ENCODE data around the gene HEATR5A.
"Not testable (repeated sequence)": the region's sequence is repeated elsewhere in the genome, so short reads cannot be mapped to it uniquely, and the experiment has no call there.

Gene HEATR5A

GRCh38 chr14:31341280-31341679 is 79.1 kb downstream of the HEATR5A start:
- Histone ChIP-seq H3K36me3 (ENCODE audit: insufficient read depth, low read length) (peaks cover 12% of the 10 kb centered on the region), H3K27me3 (ENCODE audit: control insufficient read depth in 1 of 2, insufficient read depth in 2 of 2, low read length in 2 of 2) (no peaks in the 10 kb centered on the region), H3K4me1 (ENCODE audit: insufficient read depth, low read length) (no peaks in the 10 kb centered on the region), H3K9me3 (ENCODE audit: low read length) (no peaks in the 10 kb centered on the region), H3K27ac (ENCODE audit: low read depth, low read length) (no peak overlapping the region), H3K4me3 (ENCODE audit: low read depth in 1 of 2, low read length in 2 of 2) (no peak overlapping the region), H3K9ac (ENCODE audit: low read length) (no peak overlapping the region)

GRCh38 chr14:31340297-31341063 is 79.9 kb downstream of the HEATR5A start:
- Histone ChIP-seq H3K27ac (ENCODE audit: low read depth, low read length) (no peak overlapping the region), H3K9me3 (ENCODE audit: low read length) (no peaks in the 10 kb centered on the region), H3K4me3 (ENCODE audit: low read depth in 1 of 2, low read length in 2 of 2) (no peak overlapping the region), H3K27me3 (ENCODE audit: control insufficient read depth in 1 of 2, insufficient read depth in 2 of 2, low read length in 2 of 2) (no peaks in the 10 kb centered on the region), H3K4me1 (ENCODE audit: insufficient read depth, low read length) (no peaks in the 10 kb centered on the region), H3K36me3 (ENCODE audit: insufficient read depth, low read length) (peaks cover 12% of the 10 kb centered on the region), H3K9ac (ENCODE audit: low read length) (no peak overlapping the region)

GRCh38 chr14:31339743-31340142 is 80.6 kb downstream of the HEATR5A start:
- peaks cover 12% of the 10 kb centered on the region for H3K36me3 ChIP-seq (ENCODE audit: insufficient read depth, low read length)
- H3K9me3 ChIP-seq (ENCODE audit: low read length), result no peaks in the 10 kb centered on the region
- no peak overlapping the region for H3K9ac ChIP-seq (ENCODE audit: low read length)
- no peaks in the 10 kb centered on the region for H3K4me1 ChIP-seq (ENCODE audit: insufficient read depth, low read length)
- no peak overlapping the region for H3K27ac ChIP-seq (ENCODE audit: low read depth, low read length)
- H3K27me3 ChIP-seq (ENCODE audit: control insufficient read depth in 1 of 2, insufficient read depth in 2 of 2, low read length in 2 of 2), result no peaks in the 10 kb centered on the region
- H3K4me3 ChIP-seq (ENCODE audit: low read depth in 1 of 2, low read length in 2 of 2), result no peak overlapping the region

- Histone ChIP-seq H3K27ac (ENCODE audit: low read depth, low read length) (no peak overlapping the region), H3K36me3 (ENCODE audit: insufficient read depth, low read length) (peaks cover 10% of the 10 kb centered on the region), H3K9me3 (ENCODE audit: low read length) (no peaks in the 10 kb centered on the region), H3K27me3 (ENCODE audit: control insufficient read depth in 1 of 2, insufficient read depth in 2 of 2, low read length in 2 of 2) (no peaks in the 10 kb centered on the region), H3K4me1 (ENCODE audit: insufficient read depth, low read length) (no peaks in the 10 kb centered on the region), H3K4me3 (ENCODE audit: low read depth in 1 of 2, low read length in 2 of 2) (no peak overlapping the region), H3K9ac (ENCODE audit: low read length) (no peak overlapping the region)
Observed at GRCh38 chr14:31337331-31337730, 83.0 kb downstream of the HEATR5A start.

- Histone ChIP-seq H3K27ac (ENCODE audit: low read depth, low read length) (no peak overlapping the region), H3K36me3 (ENCODE audit: insufficient read depth, low read length) (peaks cover 15% of the 10 kb centered on the region), H3K27me3 (ENCODE audit: control insufficient read depth in 1 of 2, insufficient read depth in 2 of 2, low read length in 2 of 2) (no peaks in the 10 kb centered on the region), H3K9ac (ENCODE audit: low read length) (no peak overlapping the region), H3K4me3 (ENCODE audit: low read depth in 1 of 2, low read length in 2 of 2) (no peak overlapping the region), H3K9me3 (ENCODE audit: low read length) (no peaks in the 10 kb centered on the region), H3K4me1 (ENCODE audit: insufficient read depth, low read length) (no peaks in the 10 kb centered on the region)
Observed at GRCh38 chr14:31336646-31337045, 83.7 kb downstream of the HEATR5A start.

GRCh38 chr14:31331395-31331794 is 89.0 kb downstream of the HEATR5A start:
- H3K4me1 ChIP-seq (ENCODE audit: insufficient read depth, low read length); H3K4me3 ChIP-seq (ENCODE audit: low read depth in 1 of 2, low read length in 2 of 2); H3K27me3 ChIP-seq (ENCODE audit: control insufficient read depth in 1 of 2, insufficient read depth in 2 of 2, low read length in 2 of 2); H3K9me3 ChIP-seq (ENCODE audit: low read length); H3K9ac ChIP-seq (ENCODE audit: low read length); H3K27ac ChIP-seq (ENCODE audit: low read depth, low read length): not testable (repeated sequence)
- H3K36me3 ChIP-seq (ENCODE audit: insufficient read depth, low read length), result peaks cover 15% of the 10 kb centered on the region

- H3K4me1 ChIP-seq (ENCODE audit: insufficient read depth, low read length); H3K9me3 ChIP-seq (ENCODE audit: low read length); H3K4me3 ChIP-seq (ENCODE audit: low read depth in 1 of 2, low read length in 2 of 2); H3K27ac ChIP-seq (ENCODE audit: low read depth, low read length); H3K9ac ChIP-seq (ENCODE audit: low read length); H3K27me3 ChIP-seq (ENCODE audit: control insufficient read depth in 1 of 2, insufficient read depth in 2 of 2, low read length in 2 of 2): not testable (repeated sequence)
- peaks cover 15% of the 10 kb centered on the region for H3K36me3 ChIP-seq (ENCODE audit: insufficient read depth, low read length)
Observed at GRCh38 chr14:31329876-31330521, 90.4 kb downstream of the HEATR5A start.

- Histone ChIP-seq H3K4me1 (ENCODE audit: insufficient read depth, low read length) (no peaks in the 10 kb centered on the region), H3K4me3 (ENCODE audit: low read depth in 1 of 2, low read length in 2 of 2) (no peak overlapping the region), H3K27me3 (ENCODE audit: control insufficient read depth in 1 of 2, insufficient read depth in 2 of 2, low read length in 2 of 2) (no peaks in the 10 kb centered on the region), H3K9me3 (ENCODE audit: low read length) (no peaks in the 10 kb centered on the region), H3K36me3 (ENCODE audit: insufficient read depth, low read length) (peaks cover 9% of the 10 kb centered on the region), H3K27ac (ENCODE audit: low read depth, low read length) (no peak overlapping the region), H3K9ac (ENCODE audit: low read length) (no peak overlapping the region)
Observed at GRCh38 chr14:31326111-31326510, 94.2 kb downstream of the HEATR5A start.

- no peaks in the 10 kb centered on the region for H3K27me3 ChIP-seq (ENCODE audit: control insufficient read depth in 1 of 2, insufficient read depth in 2 of 2, low read length in 2 of 2)
- no peak overlapping the region for H3K27ac ChIP-seq (ENCODE audit: low read depth, low read length)
- H3K4me1 ChIP-seq (ENCODE audit: insufficient read depth, low read length), result no peaks in the 10 kb centered on the region
- peaks cover 12% of the 10 kb centered on the region for H3K36me3 ChIP-seq (ENCODE audit: insufficient read depth, low read length)
- no peaks in the 10 kb centered on the region for H3K9me3 ChIP-seq (ENCODE audit: low read length)
- H3K4me3 ChIP-seq (ENCODE audit: low read depth in 1 of 2, low read length in 2 of 2), result no peak overlapping the region
- no peak overlapping the region for H3K9ac ChIP-seq (ENCODE audit: low read length)
Observed at GRCh38 chr14:31323419-31323818, 96.9 kb downstream of the HEATR5A start.

GRCh38 chr14:31320922-31321766 is 99.2 kb downstream of the HEATR5A start:
- H3K9me3 ChIP-seq (ENCODE audit: low read length), result no peaks in the 10 kb centered on the region
- H3K36me3 ChIP-seq (ENCODE audit: insufficient read depth, low read length), result peaks cover 20% of the 10 kb centered on the region
- no peaks in the 10 kb centered on the region for H3K27me3 ChIP-seq (ENCODE audit: control insufficient read depth in 1 of 2, insufficient read depth in 2 of 2, low read length in 2 of 2)
- H3K4me1 ChIP-seq (ENCODE audit: insufficient read depth, low read length), result no peaks in the 10 kb centered on the region
- no peak overlapping the region for H3K4me3 ChIP-seq (ENCODE audit: low read depth in 1 of 2, low read length in 2 of 2)
- no peak overlapping the region for H3K27ac ChIP-seq (ENCODE audit: low read depth, low read length)
- no peak overlapping the region for H3K9ac ChIP-seq (ENCODE audit: low read length)

GRCh38 chr14:31320216-31320615 is 100.1 kb downstream of the HEATR5A start:
- Histone ChIP-seq H3K4me3 (ENCODE audit: low read depth in 1 of 2, low read length in 2 of 2) (no peak overlapping the region), H3K9ac (ENCODE audit: low read length) (no peak overlapping the region), H3K4me1 (ENCODE audit: insufficient read depth, low read length) (no peaks in the 10 kb centered on the region), H3K36me3 (ENCODE audit: insufficient read depth, low read length) (peaks cover 20% of the 10 kb centered on the region), H3K27ac (ENCODE audit: low read depth, low read length) (no peak overlapping the region), H3K9me3 (ENCODE audit: low read length) (no peaks in the 10 kb centered on the region), H3K27me3 (ENCODE audit: control insufficient read depth in 1 of 2, insufficient read depth in 2 of 2, low read length in 2 of 2) (no peaks in the 10 kb centered on the region)
